ENCODE results near the gene MNAT1. TPM values are rescaled to one million over a fixed set of nuclear protein-coding genes. Genes with fewer than 3 reads are reported as not detected.

Gene MNAT1
- total and polyA plus RNA-seq, 9 of the 15 experiments (the other 6 are each of a cell fraction or from before 2014, with no cell fraction given), result 37.8 to 83.3 (median 60.4) TPM

DNA sequence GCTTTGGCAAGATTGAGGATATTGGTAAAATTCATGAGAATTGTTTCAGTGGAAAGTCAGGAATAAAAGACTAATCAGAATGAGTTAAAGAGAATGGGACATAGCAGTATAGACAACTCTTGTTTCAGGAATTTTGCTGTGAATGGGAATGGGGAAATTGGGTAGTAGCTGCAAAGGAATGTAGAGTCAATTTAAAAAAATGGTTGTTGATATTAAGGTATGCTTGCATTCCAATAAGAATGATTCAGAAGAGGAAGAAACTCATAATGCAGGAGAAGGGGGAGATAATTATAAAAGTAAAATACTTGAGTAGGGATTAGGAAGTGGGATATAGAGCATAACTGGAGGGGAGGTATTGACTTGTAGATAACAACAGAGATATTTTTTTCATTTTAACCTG is 40.7 kb downstream of the MNAT1 start:
- peaks cover 4% of the 10 kb centered on the region; the same call in 1 of the 3 replicates for H3K79me2 ChIP-seq (ENCODE audit: control insufficient read depth, insufficient read depth, low read length)
- TF ChIP-seq, protein P1, sequence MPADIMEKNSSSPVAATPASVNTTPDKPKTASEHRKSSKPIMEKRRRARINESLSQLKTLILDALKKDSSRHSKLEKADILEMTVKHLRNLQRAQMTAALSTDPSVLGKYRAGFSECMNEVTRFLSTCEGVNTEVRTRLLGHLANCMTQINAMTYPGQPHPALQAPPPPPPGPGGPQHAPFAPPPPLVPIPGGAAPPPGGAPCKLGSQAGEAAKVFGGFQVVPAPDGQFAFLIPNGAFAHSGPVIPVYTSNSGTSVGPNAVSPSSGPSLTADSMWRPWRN (IDR thresholded peaks at IDR 0.05; ENCODE audit: low read depth), result no peak
- no peak for TF ChIP-seq ZSCAN29 (IDR thresholded peaks at IDR 0.05)
- TF ChIP-seq EP400 (IDR thresholded peaks at IDR 0.05), result no peak
- no peak for TF ChIP-seq HDGF (IDR thresholded peaks at IDR 0.05)
- TF ChIP-seq, protein P2, sequence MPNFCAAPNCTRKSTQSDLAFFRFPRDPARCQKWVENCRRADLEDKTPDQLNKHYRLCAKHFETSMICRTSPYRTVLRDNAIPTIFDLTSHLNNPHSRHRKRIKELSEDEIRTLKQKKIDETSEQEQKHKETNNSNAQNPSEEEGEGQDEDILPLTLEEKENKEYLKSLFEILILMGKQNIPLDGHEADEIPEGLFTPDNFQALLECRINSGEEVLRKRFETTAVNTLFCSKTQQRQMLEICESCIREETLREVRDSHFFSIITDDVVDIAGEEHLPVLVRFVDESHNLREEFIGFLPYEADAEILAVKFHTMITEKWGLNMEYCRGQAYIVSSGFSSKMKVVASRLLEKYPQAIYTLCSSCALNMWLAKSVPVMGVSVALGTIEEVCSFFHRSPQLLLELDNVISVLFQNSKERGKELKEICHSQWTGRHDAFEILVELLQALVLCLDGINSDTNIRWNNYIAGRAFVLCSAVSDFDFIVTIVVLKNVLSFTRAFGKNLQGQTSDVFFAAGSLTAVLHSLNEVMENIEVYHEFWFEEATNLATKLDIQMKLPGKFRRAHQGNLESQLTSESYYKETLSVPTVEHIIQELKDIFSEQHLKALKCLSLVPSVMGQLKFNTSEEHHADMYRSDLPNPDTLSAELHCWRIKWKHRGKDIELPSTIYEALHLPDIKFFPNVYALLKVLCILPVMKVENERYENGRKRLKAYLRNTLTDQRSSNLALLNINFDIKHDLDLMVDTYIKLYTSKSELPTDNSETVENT (CRISPR knock-in tag; IDR thresholded peaks at IDR 0.05), result no peak
- CTCF ChIA-PET (ENCODE audit: low intra/inter-chr PET ratio), result no interaction called here

More for the DNA sequence above, 40.7 kb downstream of the MNAT1 start:
- Histone ChIP-seq H3K4me1 (replicated peaks in 1 of 2; ENCODE audit: control insufficient read depth in 2 of 2, insufficient read depth in 2 of 2, low read length in 2 of 2) (peaks cover 0 to 3% of the 10 kb centered on the region in 2 experiments; a peak in 1 of 5 replicates), H3K9ac (ENCODE audit: insufficient read depth in 1 of 2, low read depth in 2 of 2, low read length in 2 of 2) (no peak overlapping the region), H3K4me3 (no peak overlapping the region), H3K9me1 (ENCODE audit: control insufficient read depth, insufficient read depth, low read length) (no peaks in the 10 kb centered on the region), H2AFZ (ENCODE audit: low read depth, low read length) (no peak overlapping the region), H3K36me3 (ENCODE audit: control insufficient read depth, insufficient read depth, low read length) (no peaks in the 10 kb centered on the region), H3K27me3 (ENCODE audit: control insufficient read depth in 2 of 2, insufficient read depth in 2 of 2, low read length in 2 of 2) (no peaks in the 10 kb centered on the region), H4K20me1 (replicated peaks; ENCODE audit: control insufficient read depth, insufficient read depth, low read length) (no peaks in the 10 kb centered on the region), H3K27ac (ENCODE audit: extremely low read depth, low read depth, low read length) (no peak overlapping the region), H3K4me2 (ENCODE audit: insufficient read depth, low read length) (no peak overlapping the region), H3K9me3 (replicated peaks; ENCODE audit: control insufficient read depth, insufficient read depth, low read depth, low read length) (no peaks in the 10 kb centered on the region)
- no peak for FAIRE-seq
- no peak for DNase-seq (ENCODE audit: extremely low read depth in 1 of 4, low spot score in 3 of 4)
- no TSS peak for BruUV-seq (replicated peaks)
- in situ Hi-C loops (cut with MboI) (no loop called here), intact Hi-C loops (cut with micrococcal nuclease) (no loop called here)
- POLR2A ChIA-PET, result no interaction called here
- no peak for ATAC-seq

Measured in K562 (cell line).